HG02642 (cell line): ENCODE results near the gene CBFA2T3.
"Not testable (repeated sequence)": the region's sequence is repeated elsewhere in the genome, so short reads cannot be mapped to it uniquely, and the experiment has no call there.

Experiments used
- ATAC-seq: cut with Tn5 transposase; IDR thresholded peaks from one replicate; pipeline ENCODE4 v1.9.1; 2021; ENCODE audit warnings: mild to moderate bottlenecking; ENCODE audit not compliant: unreplicated experiment, poor library complexity

Gene CBFA2T3

DNA sequence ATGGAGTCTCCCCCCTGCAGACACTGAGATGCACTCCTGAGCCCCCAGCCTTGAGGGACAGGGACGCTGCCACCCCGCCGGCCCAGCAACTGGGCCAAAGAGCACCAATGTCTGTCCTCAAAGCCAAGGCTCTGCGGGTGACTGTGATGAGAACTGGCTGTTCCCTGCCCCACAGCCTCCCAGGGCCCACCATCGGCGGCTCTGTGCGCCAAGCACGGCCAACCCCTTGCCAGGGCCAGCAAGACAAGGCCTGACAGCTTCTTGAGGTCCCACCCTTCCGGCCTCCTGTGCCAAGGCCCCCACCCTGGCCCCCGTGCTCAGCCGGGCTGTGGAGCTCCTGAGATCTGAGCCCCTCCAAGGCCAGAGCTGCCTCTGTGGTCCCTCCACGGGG lies 76.3 kb downstream of the CBFA2T3 start:
- no peak for ATAC-seq

DNA sequence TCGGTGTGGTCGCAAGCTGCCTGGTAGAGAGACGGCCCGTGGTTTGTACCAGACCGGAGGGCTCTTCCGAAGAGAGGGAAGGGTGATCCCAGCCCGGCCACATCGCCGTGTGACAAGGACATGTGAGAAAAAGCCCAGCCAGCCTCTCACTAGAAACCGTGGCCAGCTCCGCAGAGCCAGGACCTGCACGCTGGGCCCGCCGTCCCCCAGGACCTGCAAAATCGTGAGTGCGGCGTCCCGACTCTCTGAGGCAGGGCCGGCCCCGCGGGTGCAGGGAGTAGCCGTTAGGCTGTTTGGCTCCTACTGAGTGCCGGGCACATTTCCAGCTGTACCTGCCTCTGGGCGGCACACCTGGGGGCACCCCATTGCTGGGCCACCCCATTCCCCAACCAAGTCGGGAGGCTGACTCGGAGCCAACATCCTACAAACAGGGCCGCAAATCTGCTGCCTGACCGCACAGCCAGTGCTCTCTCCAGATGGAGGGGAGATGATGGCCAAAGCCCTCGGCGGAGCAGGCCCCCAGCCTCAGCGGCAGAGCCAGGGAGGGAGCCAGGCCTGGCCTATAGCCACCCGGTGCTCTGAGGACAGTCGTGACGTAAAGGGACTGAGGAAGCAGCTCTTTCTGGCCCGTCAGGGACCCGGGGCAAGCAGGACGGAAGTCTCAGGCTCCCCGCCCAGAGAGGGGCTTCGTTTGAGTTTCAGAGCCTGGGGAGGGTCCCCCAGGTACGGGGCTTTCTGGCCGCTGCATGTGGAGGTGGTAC lies 76.9 kb downstream of the CBFA2T3 start:
- no peak for ATAC-seq

DNA sequence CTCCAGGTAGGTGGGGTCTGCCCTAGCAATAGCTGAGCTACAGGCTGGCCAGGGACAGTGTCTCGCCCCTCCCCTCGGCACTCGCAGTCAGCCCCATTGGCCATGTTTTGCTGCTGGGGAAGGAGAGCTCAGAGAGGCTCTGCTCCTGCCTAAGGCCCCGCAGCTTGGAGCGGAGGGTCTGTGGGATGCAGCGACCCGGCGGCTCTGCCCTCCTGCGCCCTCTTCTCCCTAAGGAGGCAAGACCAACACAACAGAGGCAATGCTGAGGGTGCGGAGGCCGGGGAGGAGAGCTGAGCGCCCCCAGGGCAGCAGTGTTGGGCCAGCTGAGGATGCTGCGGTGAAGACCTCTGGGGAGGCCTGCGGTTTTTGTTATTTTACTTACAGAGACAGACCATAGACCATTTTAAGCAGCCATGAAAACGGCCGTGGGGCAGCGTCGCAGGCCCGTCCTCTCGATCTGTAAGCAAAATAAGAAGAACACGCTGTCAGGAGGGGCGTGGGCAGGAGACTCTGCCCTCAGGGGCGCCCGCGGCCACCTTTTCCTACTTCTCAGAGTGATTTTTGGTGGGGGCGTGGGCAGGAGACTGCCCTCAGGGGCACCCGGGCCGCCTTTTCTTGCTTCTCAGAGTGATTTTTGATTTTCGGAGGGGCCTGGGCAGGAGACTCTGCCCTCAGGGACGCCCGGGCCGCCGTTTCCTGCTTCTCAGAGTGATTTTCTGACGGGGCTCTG lies 79.1 kb downstream of the CBFA2T3 start:
- no peak for ATAC-seq

DNA sequence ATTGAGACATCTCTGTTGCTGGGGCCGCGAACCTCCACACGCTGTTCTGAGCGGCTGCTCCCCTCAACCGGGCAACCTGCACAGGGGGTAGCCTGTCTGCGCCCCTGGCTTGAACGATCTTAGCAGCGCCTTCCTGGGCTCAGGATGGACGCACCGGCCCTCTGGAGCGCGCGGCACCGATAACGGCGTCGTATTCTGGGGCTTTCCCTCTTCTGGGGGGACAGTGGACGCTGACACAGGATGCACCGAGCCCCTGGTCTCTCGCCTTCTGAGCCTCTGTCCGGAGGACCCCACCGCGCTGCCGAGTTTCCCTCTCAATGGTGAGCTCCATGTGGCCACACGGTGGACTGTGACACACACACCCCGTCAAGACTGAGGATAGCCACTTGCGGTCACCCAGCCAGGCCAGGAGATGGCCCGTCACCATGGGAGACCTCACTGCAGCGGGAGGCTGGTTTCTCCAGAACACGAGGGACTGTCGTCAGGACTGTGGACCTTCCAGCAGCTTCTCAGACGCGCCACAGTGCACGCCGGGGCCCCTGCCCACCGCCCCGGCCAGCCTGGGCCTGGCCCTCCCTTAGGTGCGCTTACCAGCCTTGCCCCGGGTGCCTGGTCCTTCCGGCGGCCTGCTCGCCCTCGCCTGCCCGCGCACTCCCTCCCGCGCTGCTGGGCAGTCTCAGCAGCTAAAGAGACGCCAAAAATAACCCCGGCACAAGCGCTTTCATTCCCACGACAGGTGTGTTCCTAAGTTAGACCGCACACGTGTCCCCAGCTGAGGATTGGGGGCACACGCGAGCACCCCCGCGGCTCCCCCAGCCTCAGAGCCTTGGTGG lies 80.6 kb downstream of the CBFA2T3 start:
- no peak for ATAC-seq

DNA sequence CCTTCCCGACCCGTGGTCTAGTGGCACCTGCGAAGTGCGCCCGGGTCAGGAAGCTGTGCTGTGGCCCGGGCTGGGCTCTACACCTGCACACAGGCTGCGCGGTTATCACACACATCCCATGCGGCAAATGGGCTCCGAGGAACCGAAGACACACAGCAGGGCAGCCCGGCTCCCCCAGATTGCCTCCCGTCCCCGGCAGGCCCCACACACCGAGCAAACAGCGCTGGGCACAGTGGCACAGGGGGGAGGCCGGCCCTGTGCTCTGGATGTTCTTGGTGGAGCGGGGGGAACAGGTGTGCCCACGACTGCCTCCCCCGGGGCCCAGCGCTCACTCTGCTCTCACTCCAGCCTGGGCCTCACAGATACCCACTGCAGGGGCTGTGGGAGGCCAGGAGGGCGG lies 81.7 kb downstream of the CBFA2T3 start:
- ATAC-seq = no peak

DNA sequence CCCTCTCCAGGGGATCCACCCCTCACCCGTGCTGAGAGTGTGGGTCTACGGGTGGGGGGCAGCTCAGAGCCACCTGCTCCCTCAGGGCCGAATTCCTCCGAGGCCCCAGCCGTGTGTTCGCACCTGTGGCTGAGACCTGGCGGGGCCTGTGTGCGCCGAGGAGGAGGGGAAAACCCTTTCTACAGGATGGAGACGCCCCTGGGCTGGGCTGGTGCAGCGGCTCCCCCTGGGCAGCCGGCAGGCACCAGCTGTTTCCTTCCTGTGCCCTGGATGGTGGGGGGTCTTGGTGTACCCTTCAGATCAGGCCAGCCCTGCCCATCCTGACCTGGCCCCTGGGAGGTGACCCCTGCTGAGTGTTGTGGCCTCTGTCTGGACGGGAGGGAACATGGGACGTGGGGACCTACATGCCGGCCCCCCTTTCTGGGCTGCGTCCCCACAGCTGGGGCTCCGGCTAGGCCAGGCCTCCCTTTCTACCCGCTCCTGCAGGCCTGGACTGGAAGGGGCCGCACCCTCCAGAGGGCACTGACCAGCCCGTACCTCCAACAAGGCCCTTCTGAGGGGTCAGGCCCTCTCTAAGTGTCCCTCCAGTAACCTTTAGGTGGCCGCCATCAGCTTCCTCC lies 82.2 kb downstream of the CBFA2T3 start:
- ATAC-seq = no peak

DNA sequence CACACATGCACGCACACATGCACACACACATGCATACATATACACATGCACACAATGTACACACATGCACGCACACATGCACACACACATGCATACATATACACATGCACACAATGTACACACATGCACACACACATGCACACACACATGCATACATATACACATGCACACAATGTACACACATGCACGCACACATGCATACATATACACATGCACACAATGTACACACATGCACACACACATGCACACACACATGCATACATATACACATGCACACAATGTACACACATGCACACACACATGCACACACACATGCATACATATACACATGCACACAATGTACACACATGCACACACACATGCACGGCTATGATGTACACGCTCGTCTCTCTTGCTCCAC lies 82.7 kb downstream of the CBFA2T3 start:
- ATAC-seq = not testable (repeated sequence)

DNA sequence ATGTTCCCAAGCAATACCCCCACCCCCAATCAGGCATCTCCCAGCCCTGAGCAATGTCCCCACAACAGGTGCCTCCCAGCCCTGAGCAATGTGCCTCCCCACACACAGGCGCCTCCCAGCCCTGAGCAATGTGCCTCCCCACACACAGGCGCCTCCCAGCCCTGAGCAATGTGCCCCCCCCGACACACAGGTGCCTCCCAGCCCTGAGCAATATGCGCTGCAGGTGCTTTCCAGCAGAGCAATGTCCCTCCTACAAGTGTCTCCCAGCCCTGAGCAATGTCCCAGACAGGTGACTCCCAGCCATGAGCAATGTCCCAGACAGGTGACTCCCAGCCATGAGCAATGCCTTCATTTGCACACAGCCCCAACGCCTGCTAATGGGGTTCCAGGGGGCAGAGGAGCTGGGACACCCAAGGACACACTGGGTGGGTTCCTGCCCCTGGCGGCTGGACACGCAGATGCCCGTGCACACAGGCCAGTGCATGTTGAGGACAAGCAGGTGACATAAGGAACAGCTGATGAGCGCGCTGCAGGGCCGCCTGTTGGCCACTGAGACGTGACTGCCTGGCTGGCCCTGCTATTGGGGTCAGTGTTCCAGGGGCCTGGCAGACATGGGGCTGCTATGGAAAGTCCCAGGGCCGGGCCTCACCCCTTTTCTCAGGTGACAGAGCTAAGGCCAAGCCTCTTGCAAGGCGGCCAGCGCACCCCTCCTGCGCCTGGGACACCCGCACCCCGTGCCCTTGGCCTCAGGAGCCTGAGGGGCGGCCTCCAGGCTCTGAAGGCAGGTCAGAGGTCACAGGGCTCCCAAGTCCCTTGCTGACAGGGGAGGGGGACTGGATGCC lies 83.7 kb downstream of the CBFA2T3 start:
- ATAC-seq = no peak

DNA sequence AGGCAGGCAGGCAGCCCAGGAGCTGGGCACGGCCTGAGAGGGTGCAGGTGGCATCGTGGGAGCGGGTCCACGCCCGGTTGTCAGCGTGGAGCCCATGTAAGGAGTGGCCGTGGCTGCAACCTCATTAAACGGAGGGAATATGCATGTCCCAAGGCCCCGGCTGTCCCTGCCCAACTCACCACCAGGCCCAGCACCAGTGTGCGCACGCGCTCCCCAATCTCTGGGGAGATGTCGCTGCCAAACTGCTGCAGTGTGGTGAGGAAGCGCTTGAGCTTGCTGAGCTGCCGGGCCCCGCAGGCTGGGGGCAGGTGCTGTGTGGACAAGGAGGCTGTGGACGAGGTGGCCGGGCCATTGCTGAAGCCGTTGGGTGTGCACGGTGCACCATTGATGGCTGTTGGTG lies 84.9 kb downstream of the CBFA2T3 start:
- no peak for ATAC-seq

DNA sequence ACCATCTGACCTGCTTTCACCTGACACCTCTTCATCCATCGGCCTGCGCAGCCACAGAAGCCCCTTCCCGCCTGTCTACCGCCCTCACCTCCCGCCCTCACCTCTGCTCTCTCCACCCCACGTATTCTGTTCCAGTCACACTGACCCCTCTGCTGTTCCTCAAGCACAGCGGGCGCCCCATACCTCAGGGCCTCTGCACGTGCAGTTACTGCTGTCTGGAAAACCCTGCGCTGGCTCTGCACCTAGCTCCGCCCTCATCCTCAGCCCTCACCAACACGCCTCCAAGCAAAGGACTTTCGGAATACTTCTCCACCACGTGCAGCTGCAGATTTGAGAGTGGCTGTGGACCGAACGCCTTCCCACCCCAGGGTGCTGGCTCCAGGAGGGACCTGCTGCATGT lies 85.9 kb downstream of the CBFA2T3 start:
- no peak for ATAC-seq

DNA sequence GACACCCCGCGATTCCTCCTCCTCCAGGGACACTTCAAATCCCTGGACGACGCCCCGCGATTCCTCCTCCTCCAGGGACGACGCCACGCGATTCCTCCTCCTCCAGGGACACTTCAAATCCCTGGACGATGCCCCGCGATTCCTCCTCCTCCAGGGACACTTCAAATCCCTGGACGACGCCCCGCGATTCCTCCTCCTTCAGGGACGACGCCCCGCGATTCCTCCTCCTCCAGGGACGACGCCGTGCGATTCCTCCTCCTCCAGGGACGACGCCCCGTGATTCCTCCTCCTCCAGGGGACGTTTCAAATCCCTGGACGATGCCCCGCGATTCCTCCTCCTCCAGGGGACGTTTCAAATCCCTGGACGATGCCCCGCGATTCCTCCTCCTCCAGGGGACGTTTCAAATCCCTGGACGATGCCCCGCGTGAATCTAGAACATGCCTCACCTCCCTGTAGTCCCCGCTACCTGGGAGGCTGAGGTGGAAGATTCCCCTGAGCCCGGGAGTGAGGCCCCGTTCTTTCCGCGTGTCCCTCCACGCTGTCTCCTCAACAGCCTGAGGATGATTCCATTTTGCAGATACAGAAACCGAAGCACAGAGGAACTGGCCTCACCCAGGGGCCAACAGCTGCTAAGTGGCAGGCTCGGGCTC lies 87.2 kb downstream of the CBFA2T3 start:
- ATAC-seq = not testable (repeated sequence)

DNA sequence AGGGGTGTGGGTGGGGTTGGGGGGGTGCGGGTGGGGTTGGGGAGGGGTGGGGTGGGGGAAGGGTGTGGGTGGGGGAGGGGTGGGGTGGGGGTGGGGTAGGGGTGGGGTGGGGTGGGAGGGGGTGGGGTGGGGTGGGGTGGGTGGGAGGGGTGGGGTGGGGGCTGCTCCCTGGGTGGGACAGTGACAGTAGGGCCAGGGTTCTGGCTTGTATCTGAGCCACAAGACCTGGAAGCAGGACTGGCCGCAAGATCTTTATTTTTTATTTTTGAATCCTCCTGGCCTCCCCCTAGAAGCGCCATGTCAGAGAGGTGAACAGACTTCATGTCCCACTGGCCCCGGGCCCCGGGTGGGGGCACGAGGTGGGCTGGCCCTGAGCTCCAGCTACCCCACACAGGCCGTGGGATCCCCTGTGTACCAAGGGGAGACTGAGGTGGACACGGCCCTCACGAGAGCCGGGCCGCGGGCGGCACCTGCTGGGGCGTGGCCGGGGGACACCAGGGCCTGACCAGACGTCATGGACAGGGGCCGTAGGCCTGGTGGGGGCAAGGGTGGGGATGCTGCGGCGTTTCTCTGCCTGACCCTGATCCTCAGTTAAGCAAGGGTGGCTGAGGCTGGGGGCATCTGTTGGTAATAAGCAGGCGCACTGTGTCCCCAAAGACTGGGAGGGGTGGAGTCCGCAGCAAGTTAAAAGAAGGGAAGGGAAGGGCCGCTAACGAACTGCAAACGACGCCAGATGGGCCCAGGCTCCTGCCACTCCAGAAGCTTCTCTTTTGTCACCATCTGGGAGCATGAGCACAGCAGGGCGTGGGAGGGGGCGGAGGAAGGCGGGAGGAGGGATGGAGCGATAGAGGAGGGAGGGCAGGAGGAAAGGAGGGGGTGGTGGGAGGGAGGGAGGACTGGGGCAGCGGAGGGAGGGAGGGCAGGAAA lies 88.3 kb downstream of the CBFA2T3 start:
- ATAC-seq = no peak

DNA sequence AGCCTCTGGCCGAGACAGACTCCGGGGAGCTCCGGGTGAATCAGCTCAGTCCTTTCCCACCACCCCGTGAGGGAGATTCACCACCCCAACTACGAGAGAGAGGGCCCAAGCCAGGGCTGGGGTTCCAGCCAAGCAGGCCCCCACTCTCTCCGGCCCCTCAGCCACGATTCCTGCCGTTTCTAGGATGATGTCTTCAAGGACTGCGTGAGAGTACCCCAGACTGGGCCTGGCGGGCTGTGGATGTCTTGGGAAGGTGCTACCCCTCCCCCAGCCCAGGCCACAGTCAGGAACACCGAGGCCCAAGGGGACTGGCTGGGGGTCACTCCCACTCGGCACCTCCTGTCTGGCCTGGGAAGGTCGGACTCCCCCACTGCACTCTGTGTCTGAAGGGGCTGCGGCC lies 89.0 kb downstream of the CBFA2T3 start:
- no peak for ATAC-seq

DNA sequence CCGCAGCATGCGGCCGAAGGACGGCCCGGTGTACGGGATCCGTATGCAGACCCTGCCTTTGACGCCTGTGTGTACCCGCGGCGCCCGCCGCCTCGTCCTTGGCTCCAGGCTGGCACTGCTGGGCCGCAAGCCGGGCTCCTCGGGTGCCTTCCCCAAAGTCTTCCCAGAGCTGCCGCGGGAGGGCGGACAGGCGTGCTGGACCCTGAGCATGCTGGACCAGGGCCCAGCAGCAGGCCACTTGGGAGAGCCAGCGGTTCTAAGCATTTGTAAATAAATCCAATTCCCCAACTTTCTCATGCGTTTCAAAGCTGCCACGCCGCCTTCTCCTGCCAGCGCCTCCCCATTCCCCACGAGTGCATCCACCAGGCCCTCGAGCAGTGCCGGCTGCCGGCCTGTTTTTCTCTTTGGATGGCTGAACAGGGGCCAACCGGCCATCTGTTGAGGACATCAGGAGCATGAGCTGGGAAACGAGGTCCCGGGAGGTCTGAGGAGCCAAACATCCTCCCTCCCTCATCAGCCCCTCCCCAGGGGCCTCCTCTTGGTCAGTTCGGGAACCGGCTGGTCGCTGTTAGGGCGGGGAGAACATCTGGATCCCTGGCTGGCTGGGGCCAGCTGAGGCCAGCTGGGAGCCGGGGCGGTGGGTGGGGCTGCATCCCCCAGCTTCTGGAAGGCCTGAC lies 90.0 kb downstream of the CBFA2T3 start:
- ATAC-seq = no peak

DNA sequence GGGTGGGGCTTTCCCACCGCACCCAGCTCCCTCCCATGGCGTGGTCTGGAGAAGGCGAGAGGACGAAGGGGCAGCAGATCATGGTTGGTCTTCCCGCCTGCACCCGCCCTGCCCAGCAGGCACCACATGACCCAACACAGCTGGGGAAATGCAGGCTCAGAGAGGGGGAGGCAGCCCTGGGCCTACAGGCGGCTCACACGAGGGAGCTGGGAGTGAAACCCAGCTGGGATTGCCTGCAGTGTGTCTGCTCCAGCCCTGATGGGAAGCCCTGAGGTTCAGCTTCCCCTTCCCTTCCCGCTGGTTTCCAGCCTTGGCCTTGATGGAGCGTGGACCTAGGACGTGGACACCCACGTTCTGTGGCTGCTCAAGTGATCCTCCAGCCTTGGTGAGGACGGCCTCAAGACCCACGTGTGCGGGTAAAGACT lies 90.6 kb downstream of the CBFA2T3 start:
- ATAC-seq = no peak

DNA sequence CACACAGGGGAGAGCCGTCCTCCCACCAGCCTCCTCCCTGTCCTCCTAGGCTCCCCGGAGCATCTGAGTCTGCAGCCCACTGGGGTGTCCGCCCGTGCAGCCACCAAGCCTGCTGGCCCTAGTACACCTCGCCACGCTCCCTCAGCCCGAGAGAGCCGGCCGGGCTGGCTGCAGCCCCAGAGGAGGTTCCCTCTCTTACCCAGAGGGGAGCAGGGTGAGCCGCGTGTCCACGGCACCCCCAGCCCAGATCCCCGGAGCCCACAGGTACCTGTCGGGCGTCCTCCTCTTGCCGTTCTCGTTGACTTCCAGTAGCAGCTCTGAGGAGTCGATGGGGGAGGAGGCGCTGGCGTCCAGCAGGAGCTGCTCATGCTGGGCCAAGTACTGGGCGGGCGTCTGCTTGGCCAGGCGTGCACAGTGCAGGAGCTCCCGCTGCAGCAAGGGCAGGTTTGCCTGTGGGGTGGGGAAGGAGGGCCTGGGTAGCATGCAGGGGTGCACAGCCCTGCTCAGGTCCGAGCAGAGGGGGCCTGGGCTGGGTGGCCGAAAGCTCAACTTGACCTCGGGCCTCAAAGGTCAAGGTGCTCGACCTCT lies 91.2 kb downstream of the CBFA2T3 start:
- ATAC-seq = no peak

DNA sequence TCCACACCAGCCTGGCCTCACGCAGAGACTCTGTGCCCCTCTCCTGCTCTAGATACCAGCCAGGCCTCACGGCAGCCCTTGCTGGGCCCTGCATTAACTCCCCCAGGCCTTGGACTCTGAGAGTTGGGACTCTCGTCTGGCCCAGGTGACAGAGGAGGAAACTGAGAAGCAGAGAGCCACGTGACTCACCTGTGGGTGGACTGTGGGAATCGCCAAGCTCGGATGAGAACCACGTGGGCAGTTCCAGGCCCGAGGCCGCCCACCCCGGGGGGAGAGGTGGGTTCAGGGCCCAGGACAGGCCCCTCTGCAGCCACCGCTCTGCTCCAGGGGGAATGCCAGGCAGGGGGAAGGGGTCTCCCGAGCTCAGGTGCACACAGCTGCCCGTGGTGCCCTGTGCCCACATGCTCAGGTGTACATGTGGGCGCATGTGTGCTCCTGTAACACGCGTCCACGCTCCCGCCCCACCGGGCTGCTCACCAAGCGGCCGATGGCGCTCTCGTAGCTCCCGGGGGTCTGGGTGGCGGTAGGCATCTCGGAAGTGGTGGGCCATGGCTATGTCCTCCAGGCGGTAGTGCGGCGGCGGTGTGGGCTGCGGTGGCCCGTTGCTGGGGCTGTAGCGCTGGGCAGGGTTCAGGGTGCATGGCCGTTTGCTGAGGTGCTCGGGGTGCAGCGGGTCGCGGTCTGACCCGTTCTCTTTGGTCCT lies 92.3 kb downstream of the CBFA2T3 start:
- ATAC-seq = no peak
